OCI-LY7 (cell line): Measurements from ENCODE around the gene CUEDC1.

Experiments used
- CTCF ChIP-seq: fragments of 200-600 bp; sonication (generic); conservative IDR thresholded peaks from 2 replicates; pipeline ENCODE4 v1.5.1; 2014; ENCODE audit warnings: mild to moderate bottlenecking, antibody characterized with exemption, low read length, moderate library complexity, mixed read lengths
- EZH2phosphoT487 ChIP-seq: fragments of 200-600 bp; sonication (generic); IDR thresholded peaks from 2 replicates; pipeline ENCODE4 v1.6.1; 2018; ENCODE audit warnings: low read depth, borderline replicate concordance, mild to moderate bottlenecking, mixed run types, antibody characterized with exemption, low read length, moderate library complexity, mixed read lengths

GRCh38 chr17:57819867-57820266, 135.3 kb downstream of the CUEDC1 start:
- TF ChIP-seq CTCF, result no peak
- no peak for TF ChIP-seq EZH2phosphoT487
